HG03060 (cell line): Measurements from ENCODE around the gene ABCA1.
"Not testable (repeated sequence)": the region's sequence is repeated elsewhere in the genome, so short reads cannot be mapped to it uniquely, and the experiment has no call there.

Source experiments
- ATAC-seq: cut with Tn5 transposase; IDR thresholded peaks from one replicate; pipeline ENCODE4 v1.9.1; 2021; ENCODE audit warnings: low read depth, moderate number of reproducible peaks; ENCODE audit not compliant: unreplicated experiment

ABCA1 gene

GRCh38 chr9:104948277-104948676 lies 20.3 kb upstream of the ABCA1 start:
- no peak for ATAC-seq

GRCh38 chr9:104944871-104945270 lies 16.9 kb upstream of the ABCA1 start:
- ATAC-seq: no peak

- ATAC-seq: no peak
These were observed 16.4 kb upstream of the ABCA1 start for GRCh38 chr9:104944356-104944755.

GRCh38 chr9:104941597-104941996 lies 13.6 kb upstream of the ABCA1 start:
- ATAC-seq: no peak

GRCh38 chr9:104936291-104936690 lies 8.3 kb upstream of the ABCA1 start:
- ATAC-seq: no peak

GRCh38 chr9:104935501-104935810 lies 7.5 kb upstream of the ABCA1 start:
- not testable (repeated sequence) for ATAC-seq

GRCh38 chr9:104934691-104935500 lies 6.9 kb upstream of the ABCA1 start:
- ATAC-seq: no peak

GRCh38 chr9:104933091-104933490 lies 5.1 kb upstream of the ABCA1 start:
- not testable (repeated sequence) for ATAC-seq

GRCh38 chr9:104931256-104931655 lies 3.3 kb upstream of the ABCA1 start:
- ATAC-seq: no peak

- no peak for ATAC-seq
These were observed 591 bp downstream of the ABCA1 start for GRCh38 chr9:104927216-104927911.

GRCh38 chr9:104923740-104924139 lies 4.2 kb downstream of the ABCA1 start:
- peak; percentile 86 for ATAC-seq

GRCh38 chr9:104923289-104923688 lies 4.7 kb downstream of the ABCA1 start:
- no peak for ATAC-seq

GRCh38 chr9:104922748-104923147 lies 5.2 kb downstream of the ABCA1 start:
- ATAC-seq: not testable (repeated sequence)

- ATAC-seq: no peak
These were observed 6.8 kb downstream of the ABCA1 start for GRCh38 chr9:104921067-104921741.

GRCh38 chr9:104915753-104916152 lies 12.2 kb downstream of the ABCA1 start:
- ATAC-seq: no peak

GRCh38 chr9:104915049-104915448 lies 12.9 kb downstream of the ABCA1 start:
- ATAC-seq: no peak

- ATAC-seq: no peak
These were observed 13.5 kb downstream of the ABCA1 start for GRCh38 chr9:104914466-104914865.

GRCh38 chr9:104912606-104913005 lies 15.3 kb downstream of the ABCA1 start:
- no peak for ATAC-seq

GRCh38 chr9:104911032-104911607 lies 16.8 kb downstream of the ABCA1 start:
- no peak for ATAC-seq

- no peak for ATAC-seq
These were observed 20.5 kb downstream of the ABCA1 start for GRCh38 chr9:104907278-104907951.
